Vagina (tissue), 2 donors: Measurements from ENCODE around the gene FCRL6. TPM values are rescaled to one million over a fixed set of nuclear protein-coding genes. Genes with fewer than 3 reads are reported as not detected.

Source experiments
- DNase-seq, 2 donors: peaks; one replicate each; pipeline ENCODE4 v3.0.0-alpha.2; 2017; ENCODE audit errors: extremely low spot score in 2 of 2
- H3K27ac ChIP-seq: fragments of 200-600 bp; sonication (generic); one replicate; pipeline ENCODE4 v1.5.1; 2019
- H3K27me3 ChIP-seq: fragments of 200-600 bp; sonication (generic); one replicate; pipeline ENCODE4 v1.5.1; 2019
- H3K36me3 ChIP-seq, 2 donors: fragments of 200-600 bp; sonication (generic); one replicate each; pipeline ENCODE4 v1.5.1; 2017 to 2019
- H3K4me1 ChIP-seq: fragments of 200-600 bp; sonication (generic); one replicate; pipeline ENCODE4 v1.5.1; 2019
- H3K4me3 ChIP-seq, 2 donors: fragments of 200-600 bp; sonication (generic); 1 replicate in 1 of 2; 2 replicates in 1 of 2; pipeline ENCODE4 v1.5.1; 2016 to 2019
- H3K9me3 ChIP-seq: fragments of 200-600 bp; sonication (generic); one replicate; pipeline ENCODE4 v1.5.1; 2019
- POLR2A ChIP-seq, 2 donors: fragments of 450-650 bp; IDR thresholded peaks; one replicate each; pipeline ENCODE4 v1.6.1; 2017; ENCODE audit warnings: antibody characterized with exemption in 2 of 2, mild to moderate bottlenecking in 2 of 2, moderate library complexity in 2 of 2
- POLR2AphosphoS5 ChIP-seq, 2 donors: sonication (generic); formaldehyde crosslinking; IDR thresholded peaks; one replicate each; pipeline ENCODE4 v1.9.0; 2017; ENCODE audit warnings: antibody characterized with exemption in 2 of 2, mild to moderate bottlenecking in 2 of 2, low read depth in 1 of 2; ENCODE audit not compliant: insufficient read depth in 1 of 2
- intact Hi-C: fragments of 100-400 bp; cut with DNase I; formaldehyde crosslinking; loops from one replicate; pipeline ENCODE4 v1.15.1; 2023
- total RNA-seq: library from RNA; depleted of rRNA; stranded (reverse); fragments of >200 nt; gene quantifications from one replicate; pipeline ENCODE4 v1.2.3, GENCODE V29; 2016
- TF ChIP-seq, protein P1 (sequence below), 3 experiments: fragments of 450-650 bp in 2 of 3; fragments of 200-600 bp in 1 of 3; sonication (generic) in 1 of 3; IDR thresholded peaks; one replicate each; pipeline ENCODE4 v1.5.1; 2017 to 2019; ENCODE audit warnings: antibody characterized with exemption in 3 of 3, mild to moderate bottlenecking in 2 of 3, moderate library complexity in 2 of 3

The FCRL6 gene
- total RNA-seq, 1 donor from 2014 or later, result not detected

DNA sequence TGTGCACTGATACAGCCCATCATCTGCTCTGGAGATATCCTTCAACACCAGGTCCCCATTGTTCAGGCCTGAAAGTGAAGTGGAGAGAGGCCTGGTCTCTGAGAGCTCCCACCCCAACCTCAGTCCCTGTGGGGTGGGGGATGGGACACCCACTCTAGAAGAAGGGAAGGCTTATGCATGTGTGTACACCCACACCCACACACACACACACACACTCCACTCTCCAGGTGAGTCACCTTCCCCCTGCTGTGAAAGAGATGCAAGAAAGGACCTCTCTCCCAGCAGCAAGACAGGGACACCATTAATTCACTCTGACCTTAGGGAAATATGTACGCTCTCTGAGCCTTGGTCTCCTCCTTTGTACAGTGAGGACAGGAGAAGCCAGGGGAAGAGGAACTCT is 54.4 kb downstream of the FCRL6 start:
- no peak for DNase-seq
- TF ChIP-seq POLR2A (IDR thresholded peaks at IDR 0.05) (no peak), POLR2AphosphoS5 (IDR thresholded peaks at IDR 0.05; ENCODE audit: insufficient read depth in 1 of 2, low read depth in 1 of 2) (no peak)
- TF ChIP-seq, protein P1, sequence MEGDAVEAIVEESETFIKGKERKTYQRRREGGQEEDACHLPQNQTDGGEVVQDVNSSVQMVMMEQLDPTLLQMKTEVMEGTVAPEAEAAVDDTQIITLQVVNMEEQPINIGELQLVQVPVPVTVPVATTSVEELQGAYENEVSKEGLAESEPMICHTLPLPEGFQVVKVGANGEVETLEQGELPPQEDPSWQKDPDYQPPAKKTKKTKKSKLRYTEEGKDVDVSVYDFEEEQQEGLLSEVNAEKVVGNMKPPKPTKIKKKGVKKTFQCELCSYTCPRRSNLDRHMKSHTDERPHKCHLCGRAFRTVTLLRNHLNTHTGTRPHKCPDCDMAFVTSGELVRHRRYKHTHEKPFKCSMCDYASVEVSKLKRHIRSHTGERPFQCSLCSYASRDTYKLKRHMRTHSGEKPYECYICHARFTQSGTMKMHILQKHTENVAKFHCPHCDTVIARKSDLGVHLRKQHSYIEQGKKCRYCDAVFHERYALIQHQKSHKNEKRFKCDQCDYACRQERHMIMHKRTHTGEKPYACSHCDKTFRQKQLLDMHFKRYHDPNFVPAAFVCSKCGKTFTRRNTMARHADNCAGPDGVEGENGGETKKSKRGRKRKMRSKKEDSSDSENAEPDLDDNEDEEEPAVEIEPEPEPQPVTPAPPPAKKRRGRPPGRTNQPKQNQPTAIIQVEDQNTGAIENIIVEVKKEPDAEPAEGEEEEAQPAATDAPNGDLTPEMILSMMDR (IDR thresholded peaks at IDR 0.05), result no peak
- Histone ChIP-seq H3K36me3 (no peaks in the 10 kb centered on the region), H3K27me3 (no peaks in the 10 kb centered on the region), H3K4me1 (peaks cover 52% of the 10 kb centered on the region), H3K4me3 (no peak overlapping the region), H3K9me3 (no peaks in the 10 kb centered on the region), H3K27ac (no peak overlapping the region)
- intact Hi-C loops, result loop anchor here (5.0 kb wide), 1 partner anchor 71 kb away; the partner anchor contains the start of gene TAGLN2

DNA sequence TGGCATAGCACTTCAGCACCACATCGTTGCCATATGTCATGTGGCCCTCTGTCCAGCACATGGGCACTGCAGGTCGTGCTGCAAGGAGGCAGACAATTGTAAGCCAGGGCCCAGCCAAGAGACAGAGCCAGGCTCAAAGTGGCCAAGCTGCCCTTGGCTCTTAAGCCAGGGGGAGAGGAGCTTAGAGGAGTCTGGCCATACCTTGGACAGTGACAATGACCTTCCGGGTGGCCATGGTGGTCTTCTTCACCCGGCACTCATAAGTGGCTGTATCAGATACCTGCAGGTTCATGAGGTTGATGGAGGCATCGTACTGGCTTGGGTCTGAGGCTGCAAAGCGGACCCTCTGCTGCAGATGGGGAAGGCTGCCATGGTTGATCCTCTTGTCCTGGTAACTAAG is 55.7 kb downstream of the FCRL6 start:
- Histone ChIP-seq H3K9me3 (no peaks in the 10 kb centered on the region), H3K27me3 (no peaks in the 10 kb centered on the region), H3K36me3 (no peaks in the 10 kb centered on the region), H3K27ac (no peak overlapping the region), H3K4me1 (peaks cover 62% of the 10 kb centered on the region), H3K4me3 (no peak overlapping the region)
- TF ChIP-seq, protein P1 (IDR thresholded peaks at IDR 0.05), result no peak
- TF ChIP-seq POLR2AphosphoS5 (IDR thresholded peaks at IDR 0.05; ENCODE audit: insufficient read depth in 1 of 2, low read depth in 1 of 2), result no peak
- TF ChIP-seq POLR2A (IDR thresholded peaks at IDR 0.05), result no peak
- intact Hi-C loops, result loop anchor here (5.0 kb wide), 1 partner anchor 69 kb away; the partner anchor contains the start of gene TAGLN2
- no peak for DNase-seq

DNA sequence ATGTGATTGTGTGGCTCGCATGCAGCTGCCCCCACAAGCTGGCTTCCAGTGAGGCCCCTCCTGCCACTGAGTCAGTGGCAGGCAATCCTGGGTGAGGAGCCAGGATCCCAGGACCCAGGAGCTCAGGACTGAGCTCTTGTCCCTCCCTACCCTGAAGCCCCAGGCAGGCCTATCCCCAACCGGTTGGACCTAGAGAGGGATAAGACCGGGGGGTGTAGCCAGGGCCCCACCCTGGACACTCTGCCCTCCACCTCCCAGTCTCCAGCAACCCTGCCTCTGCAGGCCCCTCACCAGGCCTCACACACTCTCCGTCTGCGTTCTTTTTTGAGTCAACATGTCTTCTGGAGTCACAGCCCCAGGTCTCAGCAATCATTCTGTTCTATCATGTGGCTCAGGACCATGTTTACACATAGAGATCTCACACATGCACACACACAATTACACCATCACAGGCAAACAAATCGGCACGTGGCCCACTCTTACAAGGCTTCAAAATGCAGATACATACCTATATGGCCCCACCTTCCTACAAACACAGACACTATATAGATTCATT is 57.7 kb downstream of the FCRL6 start:
- DNase-seq, result no peak
- Histone ChIP-seq H3K4me3 (no peak overlapping the region), H3K27me3 (no peaks in the 10 kb centered on the region), H3K9me3 (no peaks in the 10 kb centered on the region), H3K4me1 (peaks cover 52% of the 10 kb centered on the region), H3K27ac (peak overlapping the region; percentile 25), H3K36me3 (no peaks in the 10 kb centered on the region)
- no peak for TF ChIP-seq POLR2A (IDR thresholded peaks at IDR 0.05)
- peak in 1 of 2 donors; percentile 10 for TF ChIP-seq POLR2AphosphoS5 (IDR thresholded peaks at IDR 0.05; ENCODE audit: insufficient read depth in 1 of 2, low read depth in 1 of 2)
- intact Hi-C loops, result loop anchor here (5.0 kb wide), 1 partner anchor 67 kb away; the partner anchor contains the start of gene TAGLN2

GRCh38 chr1:159860456-159860855 is 58.3 kb downstream of the FCRL6 start:
- Histone ChIP-seq H3K4me1 (peaks cover 46% of the 10 kb centered on the region), H3K36me3 (no peaks in the 10 kb centered on the region), H3K9me3 (no peaks in the 10 kb centered on the region), H3K27me3 (no peaks in the 10 kb centered on the region), H3K4me3 (no peak overlapping the region), H3K27ac (peak overlapping the region; percentile 25)
- DNase-seq, result no peak
- intact Hi-C loops, result no loop called here
- TF ChIP-seq POLR2A (IDR thresholded peaks at IDR 0.05) (no peak), POLR2AphosphoS5 (IDR thresholded peaks at IDR 0.05; ENCODE audit: insufficient read depth in 1 of 2, low read depth in 1 of 2) (no peak)

DNA sequence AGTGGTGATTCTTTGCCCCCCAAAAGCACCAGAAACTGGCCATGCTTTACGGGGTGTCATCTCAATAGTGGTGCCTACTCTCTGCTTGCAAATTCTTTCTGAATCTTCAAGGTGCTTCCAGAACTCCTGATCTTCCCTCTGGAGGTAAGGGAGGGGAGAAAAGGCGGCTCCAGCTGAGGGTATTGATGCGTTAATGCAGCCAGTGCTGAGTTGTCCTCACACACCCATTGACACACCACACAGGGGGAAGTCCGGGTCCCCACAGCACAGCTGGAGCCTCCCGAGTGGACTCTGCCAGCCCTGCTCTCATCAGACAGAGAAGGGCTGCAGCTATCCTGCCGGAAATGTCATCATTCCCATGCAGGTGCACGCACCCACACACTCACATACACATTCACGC is 59.1 kb downstream of the FCRL6 start:
- DNase-seq, result no peak
- peaks cover 41% of the 10 kb centered on the region for H3K4me1 ChIP-seq
- no peaks in the 10 kb centered on the region for H3K9me3 ChIP-seq
- no peaks in the 10 kb centered on the region for H3K36me3 ChIP-seq
- H3K4me3 ChIP-seq, result no peak overlapping the region
- TF ChIP-seq, protein P1 (IDR thresholded peaks at IDR 0.05), result no peak
- no peak for TF ChIP-seq POLR2A (IDR thresholded peaks at IDR 0.05)
- TF ChIP-seq POLR2AphosphoS5 (IDR thresholded peaks at IDR 0.05; ENCODE audit: insufficient read depth in 1 of 2, low read depth in 1 of 2), result no peak
- intact Hi-C loops, result no loop called here
- no peaks in the 10 kb centered on the region for H3K27me3 ChIP-seq
- peak overlapping the region; percentile 25 for H3K27ac ChIP-seq

DNA sequence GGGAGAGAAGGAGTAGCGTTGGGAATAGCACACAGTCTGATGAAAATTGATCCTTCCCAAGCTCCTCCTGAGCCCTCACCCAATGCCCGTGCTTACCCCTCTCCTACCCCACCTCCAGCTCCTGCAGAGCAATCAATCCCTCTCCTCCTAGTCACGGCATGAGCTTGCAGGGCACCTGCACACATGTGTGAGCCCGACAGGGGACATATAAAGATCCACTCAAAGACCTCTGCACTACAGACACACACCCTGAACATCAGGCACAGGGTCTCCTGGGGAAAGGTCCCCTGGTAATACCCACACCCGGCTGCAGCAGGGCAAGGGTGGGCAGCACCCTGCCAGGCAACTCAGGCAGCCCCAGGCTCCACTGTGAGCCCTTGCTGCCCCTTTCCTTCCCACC is 59.9 kb downstream of the FCRL6 start:
- no peak for DNase-seq
- intact Hi-C loops, result no loop called here
- Histone ChIP-seq H3K36me3 (no peaks in the 10 kb centered on the region), H3K9me3 (no peaks in the 10 kb centered on the region), H3K27ac (no peak overlapping the region), H3K4me3 (no peak overlapping the region), H3K27me3 (no peaks in the 10 kb centered on the region), H3K4me1 (peaks cover 45% of the 10 kb centered on the region)
- TF ChIP-seq POLR2AphosphoS5 (IDR thresholded peaks at IDR 0.05; ENCODE audit: insufficient read depth in 1 of 2, low read depth in 1 of 2), result no peak
- TF ChIP-seq, protein P1 (IDR thresholded peaks at IDR 0.05), result no peak
